ENCODE measurements around the gene OSBPL10.

Gene OSBPL10

DNA sequence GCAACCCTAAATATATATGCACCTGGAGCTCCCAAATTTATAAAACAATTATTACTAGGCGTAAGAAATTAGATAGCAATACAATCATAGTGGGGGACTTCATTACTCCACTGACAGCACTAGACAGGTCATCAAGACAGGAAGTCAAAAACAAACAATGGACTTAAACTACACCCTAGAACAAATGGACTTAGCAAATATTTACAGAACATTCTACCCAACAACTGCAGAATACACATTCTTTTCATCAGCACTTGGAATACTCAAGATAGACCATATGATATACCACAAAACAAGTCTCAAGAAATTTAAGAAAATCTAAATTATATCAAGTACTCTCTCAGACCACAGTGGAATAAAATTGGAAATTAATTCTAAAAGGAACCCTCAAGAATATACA lies 201.5 kb downstream of the OSBPL10 start:
- no peak overlapping the region for H3K4me3 ChIP-seq (ENCODE audit: low read length)
- no peak for TF ChIP-seq ZNF274 (IDR thresholded peaks at IDR 0.05; ENCODE audit: low read depth, low read length)

DNA sequence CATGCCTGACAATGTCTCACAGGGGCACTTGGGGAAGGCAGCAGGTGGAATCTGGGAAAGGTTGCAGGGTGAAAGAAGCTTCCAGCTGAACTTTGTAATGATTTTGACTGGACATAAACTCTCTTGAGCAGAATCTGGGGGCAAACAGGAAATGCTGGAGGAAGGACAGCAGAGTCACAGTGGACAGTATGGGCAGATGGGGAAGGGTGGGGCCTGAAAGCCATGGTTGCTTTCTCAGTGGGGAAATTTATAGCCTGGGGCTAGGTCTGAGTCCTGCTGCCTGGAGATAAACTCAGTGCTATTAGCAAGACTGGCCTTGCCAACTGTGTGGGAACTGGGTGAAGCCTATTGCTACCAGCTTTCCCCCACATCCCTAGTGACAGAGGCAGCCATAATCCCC lies 203.2 kb downstream of the OSBPL10 start:
- TF ChIP-seq ZNF274 (IDR thresholded peaks at IDR 0.05; ENCODE audit: low read depth, low read length) = no peak
- no peak overlapping the region for H3K4me3 ChIP-seq (ENCODE audit: low read length)

DNA sequence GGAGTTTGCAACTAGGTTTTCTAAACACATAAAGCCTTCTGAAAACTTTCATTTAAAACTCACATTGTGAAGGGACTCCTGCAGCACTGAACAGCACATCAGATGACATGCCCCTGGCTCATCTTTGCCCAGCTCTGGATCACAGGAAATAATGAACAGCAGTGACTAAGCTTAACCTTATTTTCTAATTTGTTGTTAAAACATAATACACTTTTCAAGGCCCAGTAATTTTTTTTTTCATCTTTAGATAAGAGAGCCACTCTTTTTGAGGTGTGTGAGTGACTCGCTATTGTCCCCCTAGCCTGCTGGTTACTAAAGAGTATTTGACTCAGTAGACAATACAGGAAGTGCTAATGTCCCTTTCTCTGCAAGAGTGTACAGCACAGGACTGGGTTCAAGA lies 204.0 kb downstream of the OSBPL10 start:
- no peak for TF ChIP-seq ZNF274 (IDR thresholded peaks at IDR 0.05; ENCODE audit: low read depth, low read length)
- no peak overlapping the region for H3K4me3 ChIP-seq (ENCODE audit: low read length)

DNA sequence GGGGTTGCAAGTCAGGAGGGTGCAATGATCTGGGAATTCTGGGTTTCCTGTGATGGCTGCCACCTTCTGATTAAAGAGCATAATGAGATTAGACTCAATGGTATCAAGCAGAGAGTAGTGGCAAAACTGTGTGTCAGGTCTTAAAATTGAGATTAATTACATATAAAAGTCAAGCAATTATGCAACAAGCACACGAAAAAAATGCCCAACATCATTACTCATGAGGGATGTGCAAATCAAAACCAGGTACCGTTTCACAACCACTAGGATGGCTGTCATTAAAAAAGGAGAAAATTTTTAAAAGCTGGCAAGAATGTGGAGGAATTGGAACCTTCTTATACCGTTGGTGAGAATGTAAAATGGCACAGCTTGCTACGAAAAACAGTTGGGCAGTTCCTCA lies 205.0 kb downstream of the OSBPL10 start:
- H3K4me3 ChIP-seq (ENCODE audit: low read length) = no peak overlapping the region
- TF ChIP-seq ZNF274 (IDR thresholded peaks at IDR 0.05; ENCODE audit: low read depth, low read length) = no peak

DNA sequence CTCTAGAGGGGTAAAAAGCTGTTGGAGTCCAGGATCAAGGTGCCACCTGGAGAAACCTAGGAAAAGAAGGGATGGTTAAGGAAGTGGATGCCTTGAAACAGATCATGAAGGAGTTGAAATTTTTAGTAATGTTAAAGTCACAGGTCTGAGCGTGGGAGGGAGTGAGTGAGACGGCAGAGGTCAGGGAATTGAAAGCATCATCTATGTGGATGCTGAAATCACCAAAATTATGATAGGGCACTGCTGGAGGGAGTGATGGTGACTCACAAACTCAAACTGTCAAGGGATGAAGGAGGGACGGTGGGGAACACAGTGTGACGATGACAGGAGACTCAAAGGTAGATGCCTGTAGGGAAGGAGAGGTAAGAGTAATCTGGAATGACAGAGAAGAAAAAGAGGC lies 205.7 kb downstream of the OSBPL10 start:
- no peak for TF ChIP-seq ZNF274 (IDR thresholded peaks at IDR 0.05; ENCODE audit: low read depth, low read length)
- no peak overlapping the region for H3K4me3 ChIP-seq (ENCODE audit: low read length)

DNA sequence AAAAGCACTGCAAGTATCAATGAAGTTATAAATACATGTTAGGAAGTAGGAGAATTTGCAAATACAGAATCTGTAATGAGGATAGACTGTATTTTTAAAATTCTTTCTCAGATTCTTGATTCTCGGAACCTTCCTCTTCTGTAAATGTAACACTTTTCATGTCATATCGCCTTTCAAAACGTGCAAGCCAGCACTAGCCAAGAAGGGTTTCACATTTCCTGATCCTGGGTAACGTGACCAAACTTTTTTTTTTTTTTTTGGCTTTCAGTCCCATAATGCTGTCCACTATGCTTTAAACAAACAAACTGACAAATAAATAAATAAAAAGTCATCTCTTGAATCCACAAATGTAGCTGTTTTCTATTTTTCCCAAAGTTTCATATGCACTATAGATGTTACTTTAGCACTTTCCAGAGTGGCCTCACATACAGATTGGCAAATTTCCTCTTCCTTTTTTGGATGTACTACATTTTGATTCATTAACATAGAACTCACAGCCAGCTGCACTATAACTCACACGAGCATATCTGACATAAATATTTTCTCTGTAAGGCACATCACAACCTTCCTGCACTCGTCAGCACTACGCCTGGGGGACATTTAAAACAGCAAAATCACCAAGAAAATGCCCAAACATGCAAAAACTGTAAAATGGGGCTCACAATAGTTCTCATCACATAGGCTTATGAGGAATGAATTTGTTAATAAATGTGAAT lies 208.1 kb downstream of the OSBPL10 start:
- TF ChIP-seq ZNF274 (IDR thresholded peaks at IDR 0.05; ENCODE audit: low read depth, low read length) = no peak
- no peak overlapping the region for H3K4me3 ChIP-seq (ENCODE audit: low read length)

DNA sequence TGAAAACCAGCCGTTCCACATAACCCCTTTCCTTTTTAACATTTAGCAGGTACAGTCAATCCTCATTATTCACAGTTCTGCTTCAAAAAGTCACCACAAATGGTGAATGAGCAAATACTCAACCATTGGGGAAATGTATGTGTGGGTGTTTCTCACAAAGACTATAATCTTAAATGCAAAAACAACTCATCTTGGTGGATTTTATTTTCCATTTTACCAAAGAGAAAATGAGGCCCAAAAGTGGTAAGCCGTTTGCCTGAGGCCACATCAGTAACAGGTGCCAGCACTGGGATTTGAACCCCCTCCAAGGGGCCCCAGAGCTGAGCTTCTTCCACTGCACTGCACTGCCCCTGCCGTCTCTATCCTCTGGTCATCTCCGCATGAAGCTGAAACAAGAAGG lies 208.8 kb downstream of the OSBPL10 start:
- no peak overlapping the region for H3K4me3 ChIP-seq (ENCODE audit: low read length)
- TF ChIP-seq ZNF274 (IDR thresholded peaks at IDR 0.05; ENCODE audit: low read depth, low read length) = no peak

DNA sequence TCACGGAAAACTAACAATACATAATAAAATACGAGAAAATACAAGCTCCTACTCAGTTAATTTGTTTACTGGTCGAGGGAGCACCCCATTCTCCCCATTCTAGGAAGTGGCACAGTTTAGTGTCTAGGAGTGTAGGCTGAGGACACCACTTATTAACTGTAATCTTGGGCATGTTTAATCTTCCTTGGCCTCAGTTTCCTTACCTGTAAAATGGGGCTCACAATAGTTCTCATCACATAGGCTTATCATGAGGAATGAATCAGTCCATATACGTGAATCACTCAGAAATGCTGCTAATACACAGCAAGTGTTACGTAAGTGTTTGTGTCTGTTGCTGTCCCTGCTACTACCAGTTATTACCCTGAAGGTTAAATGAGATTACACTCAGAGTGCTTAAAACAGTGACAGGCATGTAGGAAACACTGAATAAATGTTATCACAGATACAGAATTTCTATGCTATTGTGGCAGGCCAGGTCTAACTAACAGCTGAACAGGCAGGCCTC lies 210.2 kb downstream of the OSBPL10 start:
- TF ChIP-seq ZNF274 (IDR thresholded peaks at IDR 0.05; ENCODE audit: low read depth, low read length) = no peak
- H3K4me3 ChIP-seq (ENCODE audit: low read length) = no peak overlapping the region

DNA sequence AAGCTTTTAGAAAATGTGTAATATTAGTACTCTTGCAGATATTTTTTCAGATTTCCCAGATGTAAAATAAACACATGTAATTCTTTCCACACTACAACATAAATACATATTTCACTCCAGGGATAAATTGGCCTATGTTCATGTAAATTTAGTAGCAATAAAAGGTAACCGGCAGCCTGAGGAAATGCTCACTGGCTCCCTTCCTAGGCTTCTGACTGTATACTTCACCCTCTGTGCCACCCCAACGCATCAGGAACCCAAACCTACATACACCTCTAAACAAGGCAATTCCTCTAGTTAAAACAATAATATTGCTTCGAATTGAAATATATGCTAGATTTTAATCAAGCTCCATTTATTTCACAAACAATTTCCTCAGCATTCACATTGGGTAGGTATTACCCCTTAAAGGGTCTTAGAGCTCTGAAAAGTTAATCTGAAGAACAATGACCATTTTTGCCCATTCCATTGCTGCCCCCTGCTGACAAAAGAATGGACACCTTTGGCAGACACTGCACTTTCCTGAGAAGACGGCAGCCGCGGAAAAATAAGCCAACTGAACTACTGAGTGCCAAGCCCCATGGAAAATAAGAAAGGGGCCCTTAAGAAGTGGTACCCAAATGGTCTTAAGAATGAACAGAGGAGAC lies 212.5 kb downstream of the OSBPL10 start:
- no peak for TF ChIP-seq ZNF274 (IDR thresholded peaks at IDR 0.05; ENCODE audit: low read depth, low read length)
- no peak overlapping the region for H3K4me3 ChIP-seq (ENCODE audit: low read length)

DNA sequence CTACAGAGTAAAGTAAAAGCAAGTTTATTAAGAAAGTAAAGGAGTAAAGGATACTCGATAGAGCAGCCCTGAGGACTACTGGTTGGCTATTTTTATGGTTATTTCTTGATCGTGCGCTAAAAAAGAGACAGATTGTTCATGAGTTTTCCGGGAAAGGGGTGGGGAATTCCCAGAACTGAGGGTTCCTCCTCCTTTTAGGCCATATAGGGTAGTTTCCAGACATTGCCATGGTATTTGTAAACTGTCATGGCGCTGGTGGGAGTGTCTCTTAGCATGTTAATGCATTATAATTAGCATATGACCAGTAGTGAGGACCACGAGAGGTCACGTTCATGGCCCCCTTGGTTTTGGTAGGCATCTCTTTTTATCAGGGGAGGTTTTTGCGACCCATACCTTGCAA lies 213.1 kb downstream of the OSBPL10 start:
- H3K4me3 ChIP-seq (ENCODE audit: low read length) = no peak overlapping the region
- TF ChIP-seq ZNF274 (IDR thresholded peaks at IDR 0.05; ENCODE audit: low read depth, low read length) = no peak

DNA sequence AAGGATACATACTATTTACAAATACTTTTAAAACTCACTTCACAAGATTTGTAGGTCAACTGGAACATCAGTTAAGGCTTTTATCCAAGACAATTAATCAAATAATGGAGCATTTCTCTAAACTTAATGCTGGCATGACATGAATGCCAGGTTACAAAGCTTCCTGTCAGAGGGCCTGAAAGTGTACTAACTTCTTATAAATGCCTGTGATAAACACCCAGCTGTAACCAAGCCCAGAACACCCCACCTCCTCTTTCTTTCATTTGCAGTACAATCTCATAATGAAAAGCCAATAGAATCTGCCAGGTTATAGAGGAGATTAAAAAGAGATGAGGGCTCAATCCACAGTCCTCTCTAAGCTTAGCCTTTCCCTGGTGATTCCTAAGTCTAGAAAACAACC lies 214.4 kb downstream of the OSBPL10 start:
- H3K4me3 ChIP-seq (ENCODE audit: low read length) = no peak overlapping the region
- TF ChIP-seq ZNF274 (IDR thresholded peaks at IDR 0.05; ENCODE audit: low read depth, low read length) = no peak

DNA sequence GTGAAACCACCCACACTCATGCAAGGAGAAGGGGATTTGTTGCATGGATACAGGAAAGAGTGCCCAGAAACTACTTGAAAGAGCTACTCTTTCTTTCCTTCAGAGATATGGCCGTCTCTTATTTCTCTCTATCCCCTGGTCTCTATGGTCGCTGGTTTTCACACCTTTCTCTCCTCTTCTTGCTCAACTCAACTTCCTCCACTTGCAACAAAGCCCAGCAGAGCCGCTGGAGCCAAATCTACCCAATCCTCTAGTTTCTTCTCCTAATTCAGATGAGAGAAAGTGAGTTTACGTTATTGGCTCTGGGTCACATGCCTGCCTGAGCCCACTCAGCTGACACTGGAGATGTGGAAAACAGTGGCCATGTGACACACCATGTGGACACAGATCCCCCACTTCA lies 215.2 kb downstream of the OSBPL10 start:
- no peak for TF ChIP-seq ZNF274 (IDR thresholded peaks at IDR 0.05; ENCODE audit: low read depth, low read length)

DNA sequence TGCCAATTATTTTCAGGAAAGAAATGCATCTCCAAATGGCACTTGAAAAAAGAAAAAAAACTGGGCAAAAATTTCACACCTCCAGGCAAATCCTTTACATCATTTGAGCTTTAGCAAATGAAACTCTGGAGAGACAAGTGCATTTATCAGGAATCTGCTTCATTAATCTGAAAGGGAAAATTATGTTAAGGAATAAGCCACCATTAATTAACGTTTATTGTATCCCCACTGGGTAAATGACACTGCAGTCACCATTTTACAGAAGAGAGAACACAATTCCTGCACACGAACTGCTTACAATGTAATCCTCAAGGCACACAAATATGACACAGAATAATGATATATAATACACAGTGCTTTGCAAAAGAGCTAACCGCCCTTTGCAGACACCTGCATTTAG lies 217.3 kb downstream of the OSBPL10 start:
- no peak for TF ChIP-seq ZNF274 (IDR thresholded peaks at IDR 0.05; ENCODE audit: low read depth, low read length)
- H3K4me3 ChIP-seq (ENCODE audit: low read length) = no peak overlapping the region

More for the DNA sequence above, 215.2 kb downstream of the OSBPL10 start:
- H3K4me3 ChIP-seq (ENCODE audit: low read length) = no peak overlapping the region

DNA sequence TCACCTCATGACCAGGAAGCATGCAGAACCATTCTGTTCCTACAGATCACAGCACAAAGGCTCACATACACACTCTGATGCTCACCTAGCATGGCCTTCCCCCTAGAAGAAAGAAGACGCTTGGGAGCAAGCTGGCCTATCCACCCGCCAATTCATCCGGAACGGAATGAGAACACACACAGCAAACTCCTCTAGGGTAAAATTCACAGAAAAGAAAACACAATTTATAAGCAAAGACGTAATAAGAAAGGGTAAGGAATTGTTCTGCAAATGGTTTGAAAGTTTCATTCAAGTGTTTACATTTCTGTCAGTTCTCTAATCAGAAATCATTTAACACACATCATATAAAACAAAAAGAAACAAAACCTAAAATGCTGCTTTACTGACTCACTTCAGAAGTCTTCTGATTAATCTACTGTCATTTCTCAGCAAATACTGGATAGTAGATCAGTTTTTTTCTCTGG lies 218.1 kb downstream of the OSBPL10 start:
- TF ChIP-seq ZNF274 (IDR thresholded peaks at IDR 0.05; ENCODE audit: low read depth, low read length) = no peak
- no peak overlapping the region for H3K4me3 ChIP-seq (ENCODE audit: low read length)

DNA sequence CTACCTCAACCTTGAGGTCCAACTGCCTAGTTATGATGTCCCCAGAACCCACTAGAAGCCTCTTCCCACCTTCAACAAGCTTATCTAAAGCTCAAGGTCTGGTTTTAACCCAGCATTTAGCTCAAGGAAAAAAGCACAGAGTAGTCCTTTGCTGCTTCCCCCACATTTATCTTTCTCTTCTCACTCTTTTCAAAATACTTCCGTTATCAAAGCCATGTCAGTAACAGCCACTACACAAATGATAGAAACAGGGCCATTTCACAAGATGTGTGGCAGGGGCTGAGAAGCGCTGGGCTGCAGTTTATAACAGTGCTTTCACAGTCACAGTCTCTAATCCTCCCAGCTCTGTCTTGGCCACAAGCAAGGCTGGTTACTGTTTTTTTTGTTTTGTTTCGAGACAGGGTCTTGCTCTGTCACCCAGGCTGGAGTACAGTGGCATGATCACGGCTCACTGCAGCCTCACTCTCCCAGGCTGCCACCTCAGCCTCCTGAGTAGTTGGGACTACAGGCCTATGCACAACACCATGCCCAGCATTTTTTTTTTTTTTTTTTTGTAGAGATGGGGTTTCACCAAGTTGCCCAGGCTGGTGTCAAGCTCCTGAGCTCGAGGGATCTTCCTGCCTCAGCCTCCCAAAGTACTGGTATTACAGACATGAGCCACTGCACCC lies 218.8 kb downstream of the OSBPL10 start:
- no peak for TF ChIP-seq ZNF274 (IDR thresholded peaks at IDR 0.05; ENCODE audit: low read depth, low read length)
- no peak overlapping the region for H3K4me3 ChIP-seq (ENCODE audit: low read length)
